ENCODE measurements around the gene PDK2.

The PDK2 gene

DNA sequence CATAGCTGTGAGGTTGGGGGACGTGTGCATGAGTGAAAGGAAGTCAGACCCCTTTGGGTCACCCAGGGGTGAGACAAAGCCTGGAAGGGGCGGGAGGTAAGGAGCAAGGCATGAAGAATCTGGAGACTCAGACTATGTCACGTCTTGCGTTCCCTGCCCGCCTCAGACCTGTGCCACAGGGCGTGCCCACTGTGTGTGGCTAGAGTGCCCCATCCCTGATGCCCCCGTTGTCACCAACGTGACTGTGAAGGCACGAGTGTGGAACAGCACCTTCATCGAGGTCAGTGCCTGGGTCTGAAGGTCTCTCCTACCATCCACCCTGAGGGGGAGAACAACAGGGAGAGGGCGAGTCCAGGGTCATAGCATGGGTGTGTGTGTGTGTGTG, 15.1 kb upstream of the PDK2 start:
- DNase-seq, result no peak

DNA sequence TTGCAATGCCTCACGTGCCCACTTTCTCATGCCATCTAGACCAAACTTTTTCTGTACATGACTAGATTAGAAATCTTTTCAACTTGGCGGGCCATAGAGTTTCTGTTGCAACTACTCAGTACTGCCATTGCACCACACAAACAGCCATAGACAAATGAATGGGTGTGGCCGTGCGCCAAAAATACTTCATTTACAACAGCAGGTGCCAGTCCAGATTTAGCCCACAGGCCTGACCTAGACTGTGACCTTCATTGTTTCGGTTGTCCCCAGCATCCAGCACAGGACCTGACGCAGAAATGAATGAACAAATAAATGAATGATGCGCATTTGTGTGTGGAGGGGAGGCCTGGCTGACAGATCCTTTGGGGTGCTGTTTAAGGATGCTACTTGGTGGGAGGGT, 14.3 kb upstream of the PDK2 start:
- no peak for DNase-seq

DNA sequence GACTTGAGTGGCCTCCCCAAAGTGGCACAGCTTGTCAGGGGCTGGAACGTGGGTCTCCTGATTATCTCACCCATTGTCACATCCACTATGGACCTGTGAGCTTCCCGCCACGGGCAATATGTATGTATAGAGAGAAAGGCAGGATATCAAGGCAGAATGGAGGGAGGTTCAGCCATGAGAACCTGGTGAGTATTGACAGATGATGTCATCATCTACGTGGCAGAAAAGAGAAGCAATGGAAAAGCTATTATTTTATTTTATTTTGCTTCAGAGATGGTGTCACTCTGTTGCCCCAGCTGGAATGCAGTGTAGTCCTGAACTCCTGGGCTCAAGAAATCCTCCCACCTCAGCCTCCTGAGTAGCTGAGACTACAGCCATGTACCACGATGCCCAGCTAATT, 13.4 kb upstream of the PDK2 start:
- no peak for DNase-seq

DNA sequence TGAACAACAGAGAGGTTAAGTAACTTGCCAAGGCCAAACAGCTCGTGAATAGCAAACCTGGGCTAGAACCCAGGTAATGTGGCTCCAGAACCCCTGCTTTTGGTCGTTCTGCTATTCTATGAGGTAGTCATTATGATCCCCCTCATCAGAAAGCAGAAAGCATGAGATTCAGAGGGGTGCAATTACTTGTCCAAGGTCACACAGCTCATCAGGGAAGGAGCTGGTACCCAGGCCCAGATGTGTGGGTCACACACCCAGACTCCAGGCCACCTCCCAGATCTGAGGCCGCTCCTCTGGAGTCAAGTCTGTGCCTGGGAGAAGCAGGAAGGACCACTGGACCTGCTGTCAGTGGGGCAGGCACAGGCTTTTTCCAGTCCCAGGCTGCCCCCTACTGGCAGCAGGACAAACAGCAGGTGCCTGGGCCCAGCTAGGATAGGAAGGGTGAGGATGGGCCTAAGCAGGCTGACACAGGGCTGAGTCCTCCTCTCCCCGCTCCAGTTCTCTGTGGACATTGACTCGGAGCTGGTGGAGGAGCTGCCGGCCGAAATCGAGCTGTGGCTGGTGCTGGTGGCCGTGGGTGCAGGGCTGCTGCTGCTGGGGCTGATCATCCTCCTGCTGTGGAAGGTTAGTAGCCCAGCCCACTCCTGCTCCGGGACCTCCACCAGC, 7.8 kb upstream of the PDK2 start:
- DNase-seq, result peak; percentile 81 to 84

DNA sequence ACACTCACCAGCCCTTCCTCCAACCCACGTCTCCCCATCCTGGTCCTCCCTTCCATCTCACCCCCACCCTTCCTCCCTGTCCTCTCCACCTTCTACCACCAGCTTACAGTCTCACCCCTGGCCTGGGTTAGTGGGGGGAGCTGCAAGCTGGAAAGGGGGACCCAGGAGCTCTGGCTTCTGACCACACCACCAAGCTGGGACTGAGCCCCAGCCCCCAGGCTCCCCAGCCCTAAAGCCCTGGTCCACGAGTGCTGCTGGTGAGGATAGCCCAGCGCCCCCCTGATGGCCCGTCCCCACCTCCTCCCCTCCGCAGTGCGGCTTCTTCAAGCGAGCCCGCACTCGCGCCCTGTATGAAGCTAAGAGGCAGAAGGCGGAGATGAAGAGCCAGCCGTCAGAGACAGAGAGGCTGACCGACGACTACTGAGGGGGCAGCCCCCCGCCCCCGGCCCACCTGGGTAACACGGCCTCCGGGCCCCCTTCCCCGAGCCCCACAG, 7.2 kb upstream of the PDK2 start:
- no peak for DNase-seq

DNA sequence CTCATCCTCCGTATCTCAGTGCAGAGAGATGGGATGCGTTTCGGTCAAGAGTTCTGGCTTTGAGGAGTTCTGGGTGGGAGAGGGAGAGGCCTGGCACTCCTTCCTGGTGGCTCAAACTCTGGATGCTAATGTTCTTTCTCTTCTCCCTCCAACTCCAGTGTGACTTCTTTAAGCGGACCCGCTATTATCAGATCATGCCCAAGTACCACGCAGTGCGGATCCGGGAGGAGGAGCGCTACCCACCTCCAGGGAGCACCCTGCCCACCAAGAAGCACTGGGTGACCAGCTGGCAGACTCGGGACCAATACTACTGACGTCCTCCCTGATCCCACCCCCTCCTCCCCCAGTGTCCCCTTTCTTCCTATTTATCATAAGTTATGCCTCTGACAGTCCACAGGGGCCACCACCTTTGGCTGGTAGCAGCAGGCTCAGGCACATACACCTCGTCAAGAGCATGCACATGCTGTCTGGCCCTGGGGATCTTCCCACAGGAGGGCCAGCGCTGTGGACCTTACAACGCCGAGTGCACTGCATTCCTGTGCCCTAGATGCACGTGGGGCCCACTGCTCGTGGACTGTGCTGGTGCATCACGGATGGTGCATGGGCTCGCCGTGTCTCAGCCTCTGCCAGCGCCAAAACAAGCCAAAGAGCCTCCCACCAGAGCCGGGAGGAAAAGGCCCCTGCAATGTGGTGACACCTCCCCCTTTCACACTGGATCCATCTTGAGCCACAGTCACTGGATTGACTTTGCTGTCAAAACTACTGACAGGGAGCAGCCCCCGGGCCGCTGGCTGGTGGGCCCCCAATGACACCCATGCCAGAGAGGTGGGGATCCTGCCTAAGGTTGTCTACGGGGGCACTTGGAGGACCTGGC, 6.0 kb upstream of the PDK2 start:
- no peak for DNase-seq

DNA sequence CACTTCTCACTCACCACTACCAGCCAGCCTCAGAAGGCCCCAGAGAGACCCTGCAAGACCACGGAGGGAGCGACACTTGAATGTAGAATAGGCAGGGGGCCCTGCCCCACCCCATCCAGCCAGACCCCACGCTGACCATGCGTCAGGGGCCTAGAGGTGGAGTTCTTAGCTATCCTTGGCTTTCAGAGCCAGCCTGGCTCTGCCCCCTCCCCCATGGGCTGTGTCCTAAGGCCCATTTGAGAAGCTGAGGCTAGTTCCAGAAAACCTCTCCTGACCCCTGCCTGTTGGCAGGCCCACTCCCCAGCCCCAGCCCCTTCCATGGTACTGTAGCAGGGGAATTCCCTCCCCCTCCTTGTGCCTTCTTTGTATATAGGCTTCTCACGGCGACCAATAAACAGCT, 5.1 kb upstream of the PDK2 start:
- no peak for DNase-seq

DNA sequence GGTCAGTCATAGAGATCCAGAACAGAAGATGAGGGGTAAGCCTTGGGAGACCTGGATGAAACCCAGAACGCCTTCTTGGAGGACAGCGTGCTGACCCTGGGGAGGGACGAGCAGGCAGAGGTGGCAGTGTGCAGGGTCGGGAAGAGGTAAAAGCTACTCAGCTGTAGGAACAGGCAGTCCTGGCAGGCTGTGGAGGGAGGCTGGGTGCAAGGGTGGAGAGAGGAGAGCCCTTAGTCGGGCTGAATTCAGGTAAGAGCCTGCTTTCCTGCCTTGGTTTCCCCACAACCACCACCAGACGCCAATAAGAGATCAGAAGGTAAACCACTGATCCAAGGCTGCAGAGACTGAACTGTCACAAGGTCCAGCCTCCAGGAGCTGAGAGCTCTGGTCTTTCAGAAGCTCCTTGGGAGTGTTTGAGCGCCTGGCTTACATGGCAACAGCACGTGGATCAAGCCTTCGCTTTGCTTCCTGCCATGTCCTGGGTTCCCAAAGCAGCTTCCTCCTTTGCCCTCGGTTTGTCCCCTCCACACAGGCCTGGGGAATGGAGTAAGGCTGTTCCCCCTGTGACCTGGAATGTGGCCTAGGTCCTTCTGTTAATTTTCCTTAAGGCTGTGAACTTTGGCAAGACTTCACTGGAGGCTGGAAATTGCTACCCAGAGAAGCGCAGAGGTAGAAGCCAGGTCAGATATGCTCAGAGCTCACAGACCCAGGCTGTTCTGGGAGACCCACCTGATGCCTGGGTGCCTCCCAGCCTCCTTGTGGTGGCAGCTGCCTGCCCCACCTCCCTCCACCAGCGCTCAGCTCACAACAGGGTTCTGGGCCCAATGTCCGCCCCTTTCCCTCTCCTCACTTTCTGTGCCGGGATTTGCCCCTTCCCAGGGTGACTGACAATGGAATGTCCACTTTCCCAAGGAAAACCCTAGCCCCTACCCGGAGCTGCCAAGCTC, 3.9 kb upstream of the PDK2 start:
- DNase-seq, result no peak

DNA sequence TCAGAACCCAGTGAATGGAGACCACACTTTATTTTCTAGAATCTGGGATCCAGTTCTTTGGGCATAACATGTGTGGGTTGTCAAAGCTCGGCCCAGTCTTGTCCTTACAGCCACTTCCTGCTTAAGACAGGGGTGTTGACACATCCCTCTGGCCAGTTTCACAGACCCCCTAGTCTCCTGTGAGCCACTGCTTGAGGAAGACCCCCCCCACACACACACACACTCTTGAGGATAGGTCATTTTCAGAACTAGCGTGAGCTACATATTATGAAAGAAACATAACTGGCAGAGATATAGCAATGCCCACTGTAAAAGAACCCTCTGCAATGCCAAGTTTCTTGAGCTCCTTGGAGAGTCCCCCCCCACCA, 3.2 kb upstream of the PDK2 start:
- no peak for DNase-seq

DNA sequence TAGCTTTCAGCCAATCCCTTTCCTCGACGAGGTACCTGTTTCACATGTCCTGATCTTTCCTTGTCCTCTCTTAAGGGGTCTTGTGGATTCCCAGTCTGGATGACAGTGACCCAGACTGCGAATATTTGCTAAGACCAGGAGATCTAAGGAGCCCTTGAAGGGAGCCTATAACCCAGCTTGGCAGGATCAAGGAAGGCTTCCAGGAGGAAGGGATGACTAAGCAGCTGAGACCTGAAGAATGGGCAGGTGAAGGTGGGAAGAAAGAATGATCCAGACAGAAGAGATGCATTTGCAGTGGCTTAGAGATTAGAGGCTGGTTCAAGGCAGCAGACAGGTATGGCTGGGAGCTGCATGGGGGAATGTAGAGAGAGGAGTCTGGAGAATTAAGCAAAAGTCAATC, 1.9 kb upstream of the PDK2 start:
- DNase-seq, result no peak

DNA sequence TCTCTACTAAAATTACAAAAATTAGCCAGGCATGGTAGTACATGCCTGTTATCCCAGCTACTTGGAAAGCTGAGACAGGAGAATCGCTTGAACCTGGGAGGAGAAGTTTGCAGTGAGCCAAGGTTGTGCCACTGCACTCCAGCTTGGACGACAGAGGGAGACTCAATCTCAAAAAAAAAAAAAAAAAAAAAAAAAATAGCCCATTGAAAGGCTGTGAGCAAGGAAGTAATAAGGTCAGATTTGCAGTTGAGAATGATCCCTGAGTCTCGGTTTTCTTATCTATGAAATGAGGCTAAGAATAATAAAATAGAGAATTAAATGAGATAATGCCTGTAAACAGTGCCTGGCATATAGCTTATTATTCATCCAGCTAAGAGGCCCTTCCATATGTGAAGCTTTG, 1.3 kb upstream of the PDK2 start:
- no peak for DNase-seq

DNA sequence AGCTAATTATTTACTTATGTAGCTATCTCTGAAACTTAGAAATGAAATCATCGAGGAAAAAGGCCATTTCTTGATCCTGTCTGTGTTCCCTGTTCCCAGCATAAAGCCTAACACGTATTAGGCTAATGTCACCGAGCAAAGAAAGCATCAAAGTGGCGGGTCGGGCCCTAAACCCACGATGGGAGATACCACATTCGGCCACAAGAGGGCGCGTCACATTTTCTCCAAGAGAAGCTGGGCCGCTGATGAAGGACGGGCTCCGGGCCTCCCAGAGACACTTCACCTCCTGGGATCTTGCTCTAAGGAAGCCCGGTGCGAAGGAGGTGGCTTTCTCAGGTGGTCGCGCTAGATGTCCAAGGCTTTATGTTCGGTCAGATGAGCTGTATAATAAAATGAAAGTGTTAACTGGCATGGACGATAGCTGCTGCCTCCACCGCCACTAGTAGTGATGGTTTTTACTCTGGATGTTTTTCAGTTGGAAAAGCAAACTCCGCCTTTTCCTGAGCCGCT, 853 bp upstream of the PDK2 start:
- peak; percentile 97 to 98 for DNase-seq

DNA sequence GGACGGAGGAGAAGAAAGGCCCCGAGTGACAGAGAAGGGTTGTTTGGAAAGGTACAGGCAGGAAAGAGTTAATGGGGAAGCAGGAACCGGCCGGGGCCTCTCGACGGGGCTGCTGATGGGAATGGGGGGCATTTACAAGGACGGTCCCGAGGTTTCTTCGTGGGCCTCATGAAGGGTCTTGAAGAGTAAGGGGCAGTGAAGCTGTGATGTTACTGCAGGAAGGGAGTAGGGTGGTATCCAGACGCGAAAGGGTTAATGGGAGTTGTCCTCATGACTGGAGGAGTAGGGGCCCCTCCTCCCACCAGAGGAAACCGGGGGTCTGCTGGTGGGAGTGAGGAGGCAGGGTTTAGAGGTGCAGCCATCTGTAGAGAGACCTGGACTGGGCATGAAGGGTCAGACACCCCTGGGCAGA, 481 bp downstream of the PDK2 start:
- DNase-seq, result no peak

DNA sequence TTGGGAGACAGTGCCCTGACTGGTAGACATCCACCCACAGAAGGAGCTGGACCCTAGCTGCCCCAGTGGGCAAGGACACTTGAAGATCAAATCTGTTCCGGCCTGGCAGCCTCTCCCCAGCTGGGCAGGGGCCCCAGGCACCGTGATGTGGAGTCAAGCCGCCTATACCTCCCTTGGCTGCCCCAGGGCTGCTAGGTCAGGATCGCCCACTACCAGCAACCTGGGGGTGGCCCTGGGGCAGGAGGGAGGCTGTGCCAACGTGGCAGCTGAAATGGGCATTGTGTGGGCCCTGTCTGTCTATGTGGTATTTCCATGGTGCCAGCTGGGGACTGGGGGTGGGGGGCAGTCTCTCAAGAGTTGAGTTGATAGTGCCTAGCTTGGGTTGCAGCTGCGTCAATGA, 941 bp downstream of the PDK2 start:
- no peak for DNase-seq

DNA sequence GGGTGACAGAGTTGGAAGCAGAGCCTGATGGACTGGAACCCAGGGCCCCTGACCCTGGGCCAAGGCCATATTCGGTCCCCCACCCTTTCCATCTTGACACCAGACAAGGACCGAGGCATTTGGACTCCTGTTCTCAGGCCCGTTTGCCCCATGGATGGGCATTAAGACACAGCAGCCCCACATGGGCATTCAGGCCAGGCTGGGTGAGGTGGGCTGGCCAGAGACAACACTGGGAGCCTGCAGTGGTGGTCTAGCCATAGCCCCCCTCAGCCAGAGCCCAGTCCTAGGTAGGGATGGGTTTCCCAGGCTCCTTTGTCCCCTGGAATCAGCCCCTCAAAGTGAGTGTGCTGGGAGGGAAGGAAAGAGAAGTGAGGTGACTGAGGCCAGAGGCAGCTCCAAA, 1.6 kb downstream of the PDK2 start:
- DNase-seq, result no peak

DNA sequence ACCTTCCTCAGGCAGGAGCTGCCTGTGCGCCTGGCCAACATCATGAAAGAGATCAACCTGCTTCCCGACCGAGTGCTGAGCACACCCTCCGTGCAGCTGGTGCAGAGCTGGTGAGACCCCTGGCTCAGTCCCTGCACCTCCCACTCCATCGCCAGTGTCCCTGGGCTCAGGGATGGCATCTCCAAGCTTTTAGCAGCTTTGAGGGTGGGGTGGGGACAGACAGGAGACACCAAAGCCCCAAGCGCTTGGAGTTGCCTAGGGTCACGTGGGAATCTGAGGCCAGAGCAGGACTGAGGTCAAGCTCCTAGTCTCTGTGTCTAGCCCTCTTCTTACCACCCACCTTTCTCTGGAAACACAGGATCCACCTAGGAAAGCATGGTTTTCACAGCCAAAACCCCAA, 2.3 kb downstream of the PDK2 start:
- no peak for DNase-seq

DNA sequence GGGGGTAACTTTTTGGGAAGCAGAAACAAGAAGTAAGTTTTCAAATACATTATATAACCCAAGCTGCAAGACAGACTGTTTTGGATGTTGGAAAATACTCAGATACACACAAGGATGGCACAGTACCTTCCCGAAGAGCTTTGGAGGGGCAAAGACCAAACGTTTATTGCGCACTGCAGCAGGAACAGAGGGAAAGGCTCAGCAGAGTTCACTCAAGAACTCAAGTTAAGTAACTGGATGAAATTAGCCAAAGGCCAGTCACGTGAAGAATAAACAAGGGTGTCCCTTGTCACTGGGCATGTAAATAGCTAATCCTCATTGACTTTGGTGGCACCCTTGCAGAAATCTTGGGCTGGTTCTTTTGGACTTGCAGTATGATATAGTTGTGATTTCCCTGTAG, 2.8 kb downstream of the PDK2 start:
- no peak for DNase-seq

DNA sequence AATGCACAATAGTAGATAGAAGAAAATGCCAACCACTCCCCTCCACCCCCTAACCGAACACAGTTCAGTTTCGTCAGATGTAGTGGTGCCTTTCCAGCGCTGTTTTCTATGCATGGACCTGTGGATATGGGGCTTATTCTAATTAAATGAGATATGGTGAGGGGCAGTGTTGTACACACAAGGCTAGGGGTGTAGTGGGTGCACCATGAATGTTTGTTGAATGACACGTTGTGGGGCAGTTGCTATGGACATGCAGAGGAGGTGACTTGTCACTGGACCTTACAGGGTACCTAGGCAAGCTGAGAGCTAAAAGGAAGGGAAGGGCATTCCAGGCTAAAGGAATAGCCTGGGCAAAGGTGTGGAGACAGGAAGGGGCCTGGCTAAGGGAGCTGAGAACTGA, 3.4 kb downstream of the PDK2 start:
- DNase-seq, result no peak

DNA sequence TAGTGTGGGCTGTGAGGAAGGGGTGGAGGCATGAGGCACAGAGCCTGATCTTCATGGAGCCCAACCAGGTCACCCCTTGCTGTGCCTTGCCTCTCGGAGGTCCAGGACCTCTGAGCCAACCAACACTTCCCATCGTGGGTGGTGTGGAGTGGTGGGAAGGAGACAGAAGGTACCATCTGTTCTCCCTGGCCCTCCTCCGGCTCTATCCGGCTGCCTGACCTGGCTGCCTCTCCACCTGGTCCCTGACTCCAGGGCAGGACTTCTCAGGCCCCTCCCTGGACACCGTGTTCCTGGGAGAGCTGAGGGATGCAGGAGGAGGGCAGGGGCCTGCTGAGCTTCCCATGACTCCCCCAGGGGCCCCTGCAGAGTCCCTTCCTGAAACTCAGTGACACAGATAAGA, 3.9 kb downstream of the PDK2 start:
- DNase-seq, result no peak

DNA sequence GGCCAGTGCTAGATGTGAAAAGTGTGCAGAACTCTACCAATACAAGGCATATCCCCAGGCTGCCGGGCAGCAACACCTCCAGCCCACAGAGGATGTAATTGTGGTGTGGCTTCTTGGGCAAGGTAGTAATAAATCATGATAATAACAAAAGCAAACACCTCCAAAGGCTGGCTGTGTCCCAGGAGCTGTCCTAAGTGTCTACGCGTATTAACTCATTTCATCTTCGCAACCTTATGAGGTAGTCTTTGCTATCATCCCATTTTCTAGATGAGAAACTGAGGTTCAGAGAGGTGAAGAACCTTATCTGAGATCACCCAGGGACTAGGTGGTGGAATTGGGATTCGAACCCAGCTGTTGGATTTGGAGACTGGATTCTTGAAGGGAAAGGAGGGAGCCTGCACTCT, 5.3 kb downstream of the PDK2 start:
- DNase-seq, result no peak

DNA sequence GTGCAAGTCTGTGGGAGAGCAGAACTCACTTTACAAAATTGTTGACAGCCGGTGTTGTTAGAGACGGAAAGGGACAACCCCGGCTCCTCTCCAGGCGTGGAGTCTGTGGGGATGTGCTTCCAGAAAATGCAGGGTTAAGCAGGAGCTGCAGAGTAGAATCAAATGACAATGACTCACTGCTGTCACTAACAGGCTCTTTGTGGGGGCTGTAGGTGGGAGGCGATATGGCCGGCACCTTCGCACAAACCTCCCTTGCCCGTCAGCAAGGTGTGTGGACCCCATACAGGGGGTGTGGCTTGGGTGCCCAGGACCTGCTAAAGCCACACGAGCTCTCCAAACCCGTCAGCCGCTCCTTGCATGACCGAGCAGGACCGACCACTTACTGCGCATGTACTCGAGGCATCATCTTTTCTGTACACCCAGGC, 5.8 kb downstream of the PDK2 start:
- DNase-seq, result no peak

DNA sequence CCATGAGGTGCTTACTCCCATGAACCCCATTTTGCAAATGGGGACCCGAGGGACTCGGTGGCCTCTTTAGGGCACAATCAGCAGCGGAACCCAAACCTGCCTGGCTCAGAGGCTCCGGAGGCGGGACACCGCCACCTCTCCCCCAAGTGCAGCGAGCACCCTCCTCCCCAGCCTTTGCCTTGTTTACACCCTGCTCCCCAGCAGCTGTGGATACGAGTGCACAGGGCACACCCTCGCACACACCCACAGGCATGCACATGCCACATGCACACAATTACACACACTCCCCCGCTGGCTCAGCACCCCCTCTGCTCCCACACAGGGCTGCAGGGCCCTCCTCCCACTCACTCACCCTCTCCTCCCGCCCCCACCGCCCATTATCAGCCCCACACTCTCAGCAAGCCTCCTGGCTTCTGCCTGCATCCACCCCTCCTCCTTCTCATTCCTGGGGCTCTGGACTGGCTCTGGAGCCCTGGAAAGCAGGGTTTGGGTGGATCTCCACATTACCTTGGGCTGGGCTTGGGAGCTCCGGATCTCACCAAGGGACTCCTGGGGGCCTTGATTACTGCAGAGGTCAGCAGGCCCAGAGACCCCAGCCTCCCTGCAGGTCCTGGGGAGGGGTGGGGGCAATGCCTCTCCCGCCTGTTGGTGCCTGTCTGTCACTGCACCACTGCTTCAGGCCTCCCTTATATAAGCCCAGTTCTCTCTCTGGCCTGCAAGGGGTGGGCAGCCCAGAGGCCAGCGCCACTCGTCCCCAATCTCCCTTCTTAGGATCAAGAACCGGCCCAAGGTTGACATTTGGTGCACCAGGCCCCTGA, 6.4 kb downstream of the PDK2 start:
- DNase-seq, result no peak

All from activated CD4-positive, alpha-beta T cell treated with anti-CD3 and anti-CD28 coated beads, Interleukin-2, amount 50 U/mL, for 48 hours (primary cell).